Measurements from ENCODE around the gene PDK2.

The PDK2 gene

GRCh38 chr17:50066995-50067394 is 28.2 kb upstream of the PDK2 start:
- H2BK5ac ChIP-seq (ENCODE audit: low read depth, low read length, poor library complexity): no peak overlapping the region
- H2BK12ac ChIP-seq (ENCODE audit: low read length): no peak overlapping the region
- H3K4ac ChIP-seq (ENCODE audit: low read depth, low read length): no peak overlapping the region
- no peak overlapping the region for H3K9ac ChIP-seq (ENCODE audit: low read length)
- no peak overlapping the region for H3K18ac ChIP-seq (ENCODE audit: low read length)
- no peak overlapping the region for H4K8ac ChIP-seq (ENCODE audit: low read depth, low read length)
- peaks cover 12% of the 10 kb centered on the region for H3K79me1 ChIP-seq (ENCODE audit: low read length)
- WGBS (ENCODE audit: extremely low coverage, insufficient coverage, insufficient read length): no CpG with 5 or more reads among the region's 2 CpGs
- no peak overlapping the region for H2AFZ ChIP-seq (ENCODE audit: insufficient read depth, low read length, poor library complexity)
- H3K27me3 ChIP-seq (ENCODE audit: insufficient read depth, low read length): no peaks in the 10 kb centered on the region
- DNase-seq: no peak
- H2BK120ac ChIP-seq (ENCODE audit: insufficient read depth, low read length, poor library complexity): no peak overlapping the region
- no peak overlapping the region for H4K91ac ChIP-seq (ENCODE audit: low read depth, low read length)
- H3K79me2 ChIP-seq (ENCODE audit: control insufficient read depth, insufficient read depth, low read length, poor library complexity): peaks cover 1% of the 10 kb centered on the region
- H3K4me1 ChIP-seq (ENCODE audit: control insufficient read depth in 1 of 2, insufficient read depth in 2 of 2, low read length in 2 of 2): peaks cover 25 to 29% of the 10 kb centered on the region in 2 experiments
- H2AK5ac ChIP-seq (ENCODE audit: low read length): no peak overlapping the region
- peaks cover 29 to 34% of the 10 kb centered on the region in 2 experiments for H3K36me3 ChIP-seq (ENCODE audit: control insufficient read depth in 1 of 2, insufficient read depth in 2 of 2, low read length in 2 of 2)
- no peak overlapping the region for H3K14ac ChIP-seq (ENCODE audit: low read length)
- no peak overlapping the region for H3K23ac ChIP-seq (ENCODE audit: low read length)
- no peak overlapping the region for H3K4me2 ChIP-seq (ENCODE audit: low read length)
- H3K4me3 ChIP-seq (ENCODE audit: low read depth, low read length): no peak overlapping the region
- no peaks in the 10 kb centered on the region for H3K9me3 ChIP-seq (ENCODE audit: insufficient read depth, low read depth, low read length)
- no peak overlapping the region for H3K27ac ChIP-seq (ENCODE audit: low read depth, low read length)
- no peak overlapping the region for H4K12ac ChIP-seq (ENCODE audit: low read depth, low read length)

GRCh38 chr17:50067996-50068395 is 27.2 kb upstream of the PDK2 start:
- no peak overlapping the region for H2AK5ac ChIP-seq (ENCODE audit: low read length)
- H3K4ac ChIP-seq (ENCODE audit: low read depth, low read length): no peak overlapping the region
- H3K9me3 ChIP-seq (ENCODE audit: insufficient read depth, low read depth, low read length): no peaks in the 10 kb centered on the region
- no peak overlapping the region for H3K14ac ChIP-seq (ENCODE audit: low read length)
- H3K79me2 ChIP-seq (ENCODE audit: control insufficient read depth, insufficient read depth, low read length, poor library complexity): no peaks in the 10 kb centered on the region
- H3K27ac ChIP-seq (ENCODE audit: low read depth, low read length): no peak overlapping the region
- no peak overlapping the region for H3K23ac ChIP-seq (ENCODE audit: low read length)
- H2BK5ac ChIP-seq (ENCODE audit: low read depth, low read length, poor library complexity): no peak overlapping the region
- H2AFZ ChIP-seq (ENCODE audit: insufficient read depth, low read length, poor library complexity): no peak overlapping the region
- H3K79me1 ChIP-seq (ENCODE audit: low read length): peaks cover 11% of the 10 kb centered on the region
- DNase-seq: no peak
- no peak overlapping the region for H4K8ac ChIP-seq (ENCODE audit: low read depth, low read length)
- H2BK120ac ChIP-seq (ENCODE audit: insufficient read depth, low read length, poor library complexity): no peak overlapping the region
- H3K4me1 ChIP-seq (ENCODE audit: control insufficient read depth in 1 of 2, insufficient read depth in 2 of 2, low read length in 2 of 2): peaks cover 19 to 23% of the 10 kb centered on the region in 2 experiments
- no peak overlapping the region for H4K91ac ChIP-seq (ENCODE audit: low read depth, low read length)
- no peak overlapping the region for H3K9ac ChIP-seq (ENCODE audit: low read length)
- WGBS (ENCODE audit: extremely low coverage, insufficient coverage, insufficient read length): no CpG with 5 or more reads among the region's 13 CpGs
- H3K27me3 ChIP-seq (ENCODE audit: insufficient read depth, low read length): no peaks in the 10 kb centered on the region
- H3K4me3 ChIP-seq (ENCODE audit: low read depth, low read length): no peak overlapping the region
- no peak overlapping the region for H4K12ac ChIP-seq (ENCODE audit: low read depth, low read length)
- H3K36me3 ChIP-seq (ENCODE audit: control insufficient read depth in 1 of 2, insufficient read depth in 2 of 2, low read length in 2 of 2): peaks cover 36 to 41% of the 10 kb centered on the region in 2 experiments
- H3K18ac ChIP-seq (ENCODE audit: low read length): no peak overlapping the region
- no peak overlapping the region for H3K4me2 ChIP-seq (ENCODE audit: low read length)
- H2BK12ac ChIP-seq (ENCODE audit: low read length): no peak overlapping the region

GRCh38 chr17:50070908-50071680 is 24.1 kb upstream of the PDK2 start:
- Histone ChIP-seq H4K91ac (ENCODE audit: low read depth, low read length) (no peak overlapping the region), H3K36me3 (ENCODE audit: control insufficient read depth in 1 of 2, insufficient read depth in 2 of 2, low read length in 2 of 2) (peaks cover 61 to 65% of the 10 kb centered on the region in 2 experiments), H3K9ac (ENCODE audit: low read length) (no peak overlapping the region), H3K4me2 (ENCODE audit: low read length) (no peak overlapping the region), H3K4ac (ENCODE audit: low read depth, low read length) (no peak overlapping the region), H4K12ac (ENCODE audit: low read depth, low read length) (no peak overlapping the region), H3K14ac (ENCODE audit: low read length) (no peak overlapping the region), H3K23ac (ENCODE audit: low read length) (no peak overlapping the region), H4K8ac (ENCODE audit: low read depth, low read length) (no peak overlapping the region), H2AFZ (ENCODE audit: insufficient read depth, low read length, poor library complexity) (no peak overlapping the region), H3K27ac (ENCODE audit: low read depth, low read length) (no peak overlapping the region), H3K79me1 (ENCODE audit: low read length) (no peaks in the 10 kb centered on the region), H3K4me1 (ENCODE audit: control insufficient read depth in 1 of 2, insufficient read depth in 2 of 2, low read length in 2 of 2) (no peaks in the 10 kb centered on the region), H3K18ac (ENCODE audit: low read length) (no peak overlapping the region), H2AK5ac (ENCODE audit: low read length) (no peak overlapping the region), H2BK12ac (ENCODE audit: low read length) (no peak overlapping the region), H3K4me3 (ENCODE audit: low read depth, low read length) (no peak overlapping the region), H3K79me2 (ENCODE audit: control insufficient read depth, insufficient read depth, low read length, poor library complexity) (no peaks in the 10 kb centered on the region), H2BK120ac (ENCODE audit: insufficient read depth, low read length, poor library complexity) (no peak overlapping the region), H2BK5ac (ENCODE audit: low read depth, low read length, poor library complexity) (no peak overlapping the region), H3K27me3 (ENCODE audit: insufficient read depth, low read length) (no peaks in the 10 kb centered on the region), H3K9me3 (ENCODE audit: insufficient read depth, low read depth, low read length) (no peaks in the 10 kb centered on the region)
- no CpG with 5 or more reads among the region's 16 CpGs for WGBS (ENCODE audit: extremely low coverage, insufficient coverage, insufficient read length)
- no peak for DNase-seq

- Histone ChIP-seq H3K27ac (ENCODE audit: low read depth, low read length) (no peak overlapping the region), H2BK5ac (ENCODE audit: low read depth, low read length, poor library complexity) (no peak overlapping the region)
- WGBS (ENCODE audit: extremely low coverage, insufficient coverage, insufficient read length): no CpG with 5 or more reads among the region's 6 CpGs
Observed at GRCh38 chr17:50071692-50072091, 23.5 kb upstream of the PDK2 start.

More at GRCh38 chr17:50071692-50072091, 23.5 kb upstream of the PDK2 start:
- H3K27me3 ChIP-seq (ENCODE audit: insufficient read depth, low read length): no peaks in the 10 kb centered on the region
- no peak overlapping the region for H2BK120ac ChIP-seq (ENCODE audit: insufficient read depth, low read length, poor library complexity)
- no peak overlapping the region for H2BK12ac ChIP-seq (ENCODE audit: low read length)
- H4K8ac ChIP-seq (ENCODE audit: low read depth, low read length): no peak overlapping the region
- no peaks in the 10 kb centered on the region for H3K9me3 ChIP-seq (ENCODE audit: insufficient read depth, low read depth, low read length)
- peaks cover 66% of the 10 kb centered on the region in 2 experiments for H3K36me3 ChIP-seq (ENCODE audit: control insufficient read depth in 1 of 2, insufficient read depth in 2 of 2, low read length in 2 of 2)
- H3K18ac ChIP-seq (ENCODE audit: low read length): no peak overlapping the region
- no peaks in the 10 kb centered on the region for H3K4me1 ChIP-seq (ENCODE audit: control insufficient read depth in 1 of 2, insufficient read depth in 2 of 2, low read length in 2 of 2)
- no peak overlapping the region for H4K91ac ChIP-seq (ENCODE audit: low read depth, low read length)
- no peak overlapping the region for H3K4ac ChIP-seq (ENCODE audit: low read depth, low read length)
- no peak overlapping the region for H3K23ac ChIP-seq (ENCODE audit: low read length)
- no peak overlapping the region for H3K4me2 ChIP-seq (ENCODE audit: low read length)
- no peak overlapping the region for H3K14ac ChIP-seq (ENCODE audit: low read length)
- DNase-seq: no peak
- no peak overlapping the region for H2AK5ac ChIP-seq (ENCODE audit: low read length)
- no peaks in the 10 kb centered on the region for H3K79me2 ChIP-seq (ENCODE audit: control insufficient read depth, insufficient read depth, low read length, poor library complexity)
- H4K12ac ChIP-seq (ENCODE audit: low read depth, low read length): no peak overlapping the region
- no peak overlapping the region for H3K9ac ChIP-seq (ENCODE audit: low read length)
- H2AFZ ChIP-seq (ENCODE audit: insufficient read depth, low read length, poor library complexity): no peak overlapping the region
- no peaks in the 10 kb centered on the region for H3K79me1 ChIP-seq (ENCODE audit: low read length)
- H3K4me3 ChIP-seq (ENCODE audit: low read depth, low read length): no peak overlapping the region

Measured in trophoblast cell (in vitro differentiated cells and primary cell).